Ascending aorta (tissue), 2 donors: ENCODE data around the gene MT1E. TPM values are rescaled to one million over a fixed set of nuclear protein-coding genes. Genes with fewer than 3 reads are reported as not detected.

Source experiments
- DNase-seq, 2 donors: peaks; one replicate each; pipeline ENCODE4 v3.0.0-alpha.2; 2019; ENCODE audit warnings: low spot score in 2 of 2
- H3K27ac ChIP-seq, 2 donors: fragments of 200-600 bp; sonication (generic); one replicate each; pipeline ENCODE4 v1.5.1; 2016 to 2017; ENCODE audit warnings: mild to moderate bottlenecking in 1 of 2
- H3K27me3 ChIP-seq: fragments of 200-600 bp; sonication (generic); one replicate; pipeline ENCODE4 v1.5.1; 2017
- H3K36me3 ChIP-seq, 2 donors: fragments of 200-600 bp; sonication (generic); one replicate each; pipeline ENCODE4 v1.5.1; 2016
- H3K4me1 ChIP-seq, 2 donors: fragments of 200-600 bp; sonication (generic); one replicate each; pipeline ENCODE4 v1.5.1; 2016 to 2017; ENCODE audit warnings: mild to moderate bottlenecking in 1 of 2
- H3K4me3 ChIP-seq, 2 donors: fragments of 200-600 bp; sonication (generic); one replicate each; pipeline ENCODE4 v1.5.1; 2016 to 2017; ENCODE audit warnings: mild to moderate bottlenecking in 1 of 2
- H3K9me3 ChIP-seq, 2 donors: fragments of 200-600 bp; sonication (generic); one replicate each; pipeline ENCODE4 v1.5.1; 2016
- CTCF ChIP-seq, 3 experiments: fragments of 200-600 bp in 2 of 3; fragments of 450-650 bp in 1 of 3; sonication (generic) in 2 of 3; IDR thresholded peaks; one replicate each; pipeline ENCODE4 v1.5.1; 2016 to 2019; ENCODE audit warnings: antibody characterized with exemption in 3 of 3, mild to moderate bottlenecking in 1 of 3, moderate library complexity in 1 of 3
- intact Hi-C: fragments of 100-400 bp; cut with DNase I; formaldehyde crosslinking; loops from one replicate; pipeline ENCODE4 v1.15.1; 2023
- total RNA-seq: library from RNA; depleted of rRNA; stranded (reverse); fragments of >200 nt; gene quantifications from one replicate; pipeline ENCODE4 v1.1.0, GENCODE V29; 2016

The MT1E gene
- total RNA-seq, 1 donor from 2014 or later, result 456 TPM

GRCh38 chr16:56583351-56584168 lies 42.0 kb upstream of the MT1E start:
- DNase-seq, result no peak
- no peaks in the 10 kb centered on the region for H3K9me3 ChIP-seq
- H3K36me3 ChIP-seq, result no peaks in the 10 kb centered on the region
- H3K4me3 ChIP-seq, result no peak overlapping the region
- intact Hi-C loops, result no loop called here
- no peak overlapping the region for H3K27ac ChIP-seq
- H3K27me3 ChIP-seq, result no peaks in the 10 kb centered on the region
- TF ChIP-seq CTCF (IDR thresholded peaks at IDR 0.05), result no peak
- no peaks in the 10 kb centered on the region for H3K4me1 ChIP-seq

- Histone ChIP-seq H3K4me1 (peaks cover 3 to 5% of the 10 kb centered on the region in 2 donors), H3K27me3 (peaks cover 4% of the 10 kb centered on the region), H3K27ac (no peak overlapping the region), H3K9me3 (no peaks in the 10 kb centered on the region), H3K36me3 (no peaks in the 10 kb centered on the region), H3K4me3 (no peak overlapping the region)
- intact Hi-C loops, result no loop called here
- TF ChIP-seq CTCF (IDR thresholded peaks at IDR 0.05), result no peak
- DNase-seq, result no peak
These were observed 41.3 kb upstream of the MT1E start for GRCh38 chr16:56584276-56584675.

- Histone ChIP-seq H3K27ac (no peak overlapping the region), H3K27me3 (peaks cover 5% of the 10 kb centered on the region), H3K9me3 (no peaks in the 10 kb centered on the region), H3K36me3 (no peaks in the 10 kb centered on the region), H3K4me3 (peak overlapping the region; percentile 59 to 65), H3K4me1 (peaks cover 6 to 8% of the 10 kb centered on the region in 2 donors)
- intact Hi-C loops, result no loop called here
- DNase-seq, result peak in 1 of 2 donors; percentile 53
- no peak for TF ChIP-seq CTCF (IDR thresholded peaks at IDR 0.05)
These were observed 36.8 kb upstream of the MT1E start for GRCh38 chr16:56588781-56589140.

GRCh38 chr16:56589141-56590039 lies 36.2 kb upstream of the MT1E start, which contains the start of gene MT3:
Gene MT3, plus strand, starts transcription at chr16:56589528. Its CDS starts 63 bp downstream, at chr16:56589591.
- Histone ChIP-seq H3K36me3 (no peaks in the 10 kb centered on the region), H3K4me3 (peak within 1 kb of the TSS; percentile 59 to 65), H3K27ac (no peak within 1 kb of the TSS), H3K4me1 (peaks cover 6 to 8% of the 10 kb centered on the region in 2 donors), H3K9me3 (no peaks in the 10 kb centered on the region), H3K27me3 (peaks cover 5% of the 10 kb centered on the region)
- no peak for TF ChIP-seq CTCF (IDR thresholded peaks at IDR 0.05)
- peak in 1 of 2 donors; percentile 49 for DNase-seq
- intact Hi-C loops, result no loop called here

GRCh38 chr16:56591377-56592060 lies 34.1 kb upstream of the MT1E start:
- Histone ChIP-seq H3K4me3 (no peak overlapping the region), H3K36me3 (no peaks in the 10 kb centered on the region), H3K9me3 (no peaks in the 10 kb centered on the region), H3K27me3 (peaks cover 5% of the 10 kb centered on the region), H3K27ac (no peak overlapping the region), H3K4me1 (peaks cover 6 to 8% of the 10 kb centered on the region in 2 donors)
- TF ChIP-seq CTCF (IDR thresholded peaks at IDR 0.05), result no peak
- DNase-seq, result peak in 1 of 2 donors; percentile 22
- intact Hi-C loops, result no loop called here
